Hepatocyte (in vitro differentiated cells): ENCODE measurements around the gene XYLT1. TPM values are rescaled to one million over a fixed set of nuclear protein-coding genes. Genes with fewer than 3 reads are reported as not detected.

Experiments
- DNase-seq: peaks from one replicate; pipeline ENCODE4 v3.0.0-alpha.2; 2016; ENCODE audit warnings: low spot score
- H2AFZ ChIP-seq: fragments of 200-600 bp; sonication (generic); 2 replicates; pipeline ENCODE4 v1.6.0; 2016; ENCODE audit warnings: antibody characterized with exemption, mild to moderate bottlenecking
- H3K27ac ChIP-seq: fragments of 200-600 bp; sonication (generic); 2 replicates; pipeline ENCODE4 v1.5.1; 2016; ENCODE audit warnings: mild to moderate bottlenecking
- H3K27me3 ChIP-seq: fragments of 200-600 bp; sonication (generic); 2 replicates; pipeline ENCODE4 v1.6.1; 2016
- H3K36me3 ChIP-seq: fragments of 200-600 bp; sonication (generic); replicated peaks from 2 replicates; pipeline ENCODE4 v1.5.1; 2016; ENCODE audit warnings: low read depth; ENCODE audit not compliant: insufficient read depth
- H3K4me1 ChIP-seq: fragments of 200-600 bp; sonication (generic); 2 replicates; pipeline ENCODE4 v1.5.1; 2016; ENCODE audit warnings: mild to moderate bottlenecking, moderate library complexity; ENCODE audit not compliant: insufficient read depth
- H3K4me2 ChIP-seq: fragments of 200-600 bp; sonication (generic); 2 replicates; pipeline ENCODE4 v1.6.0; 2016
- H3K4me3 ChIP-seq: fragments of 200-600 bp; sonication (generic); 2 replicates; pipeline ENCODE4 v1.5.1; 2016; ENCODE audit warnings: mild to moderate bottlenecking
- H3K79me2 ChIP-seq: fragments of 200-600 bp; sonication (generic); 2 replicates; pipeline ENCODE4 v1.6.0; 2017; ENCODE audit warnings: mild to moderate bottlenecking
- H3K9me2 ChIP-seq: fragments of 200-600 bp; sonication (generic); replicated peaks from 2 replicates; pipeline ENCODE4 v1.6.0; 2017; ENCODE audit warnings: mild to moderate bottlenecking; ENCODE audit not compliant: insufficient read depth
- H3K9me3 ChIP-seq: fragments of 200-600 bp; sonication (generic); 2 replicates; pipeline ENCODE4 v1.5.1; 2016; ENCODE audit warnings: low read depth, mild to moderate bottlenecking
- H4K20me1 ChIP-seq: fragments of 200-600 bp; sonication (generic); 2 replicates; pipeline ENCODE4 v1.6.0; 2016; ENCODE audit warnings: mild to moderate bottlenecking; ENCODE audit not compliant: insufficient read depth, poor library complexity, severe bottlenecking
- CTCF ChIP-seq: fragments of 200-600 bp; sonication (generic); IDR thresholded peaks from 2 replicates; pipeline ENCODE4 v1.5.1; 2016; ENCODE audit warnings: antibody characterized with exemption, mild to moderate bottlenecking; ENCODE audit not compliant: poor library complexity
- EZH2 ChIP-seq: fragments of 200-600 bp; sonication (generic); IDR thresholded peaks from 2 replicates; pipeline ENCODE4 v1.6.1; 2016; ENCODE audit warnings: antibody characterized with exemption, mild to moderate bottlenecking, borderline replicate concordance
- EZH2phosphoT487 ChIP-seq: fragments of 200-600 bp; sonication (generic); IDR thresholded peaks from one replicate; pipeline ENCODE4 v1.6.1; 2018; ENCODE audit warnings: antibody characterized with exemption, mild to moderate bottlenecking, low read depth, moderate library complexity; ENCODE audit not compliant: unreplicated experiment, severe bottlenecking
- WGBS: methylation state at CpG from one replicate; pipeline ENCODE4 v1.1.6; 2016; ENCODE audit warnings: low lambda C conversion rate; ENCODE audit errors: missing lambda C conversion rate; 5-methylcytosine and 5-hydroxymethylcytosine counted together
- polyA plus RNA-seq: library from polyadenylated mRNA; unstranded; fragments of >200 nt; fragmentation: Nextera tagmentation; extraction: Ambion mirVana; gene quantifications from 2 replicates; pipeline ENCODE4 v1.2.1, GENCODE V29; 2016
- total RNA-seq: library from RNA; depleted of rRNA; stranded (reverse); fragments of >200 nt; gene quantifications from 2 replicates; pipeline ENCODE4 v1.2.3, GENCODE V29; 2014

Gene XYLT1
- total and polyA plus RNA-seq, 2 experiments from 2014 or later: 6.9 to 13.7 TPM

GRCh38 chr16:17224879-17225281 lies 245.9 kb downstream of the XYLT1 start:
- no peaks in the 10 kb centered on the region for H3K9me2 ChIP-seq
- no peaks in the 10 kb centered on the region for H4K20me1 ChIP-seq
- H3K79me2 ChIP-seq: peaks cover 5% of the 10 kb centered on the region
- 57% methylated on average over 4 of the region's 4 CpGs for WGBS
- H3K4me3 ChIP-seq: no peak overlapping the region
- TF ChIP-seq CTCF (no peak), EZH2 (no peak), EZH2phosphoT487 (no peak)
- H3K4me2 ChIP-seq: no peak overlapping the region
- H2AFZ ChIP-seq: no peak overlapping the region
- no peaks in the 10 kb centered on the region for H3K9me3 ChIP-seq
- peak overlapping the region; percentile 48 for H3K27ac ChIP-seq
- DNase-seq: peak; percentile 14
- H3K36me3 ChIP-seq: no peaks in the 10 kb centered on the region
- peaks cover 3% of the 10 kb centered on the region for H3K4me1 ChIP-seq
- H3K27me3 ChIP-seq: no peaks in the 10 kb centered on the region

- H3K9me3 ChIP-seq: no peaks in the 10 kb centered on the region
- no peak overlapping the region for H2AFZ ChIP-seq
- no peak overlapping the region for H3K4me2 ChIP-seq
- H3K27me3 ChIP-seq: no peaks in the 10 kb centered on the region
- H3K27ac ChIP-seq: peak overlapping the region; percentile 48
- 66% methylated on average over 5 of the region's 5 CpGs for WGBS
- H3K79me2 ChIP-seq: peaks cover 5% of the 10 kb centered on the region
- H3K9me2 ChIP-seq: no peaks in the 10 kb centered on the region
- no peak overlapping the region for H3K4me3 ChIP-seq
- DNase-seq: no peak
- no peaks in the 10 kb centered on the region for H3K36me3 ChIP-seq
- no peaks in the 10 kb centered on the region for H4K20me1 ChIP-seq
- H3K4me1 ChIP-seq: peaks cover 3% of the 10 kb centered on the region
- TF ChIP-seq EZH2phosphoT487 (no peak), EZH2 (no peak), CTCF (no peak)
Measured at GRCh38 chr16:17224350-17224749, 246.4 kb downstream of the XYLT1 start.

GRCh38 chr16:17223576-17223975 lies 247.2 kb downstream of the XYLT1 start:
- DNase-seq: no peak
- no peak overlapping the region for H3K4me3 ChIP-seq
- no peak overlapping the region for H3K27ac ChIP-seq
- no peaks in the 10 kb centered on the region for H3K36me3 ChIP-seq
- peaks cover 3% of the 10 kb centered on the region for H3K4me1 ChIP-seq
- no peaks in the 10 kb centered on the region for H4K20me1 ChIP-seq
- no peaks in the 10 kb centered on the region for H3K9me2 ChIP-seq
- H3K27me3 ChIP-seq: no peaks in the 10 kb centered on the region
- H2AFZ ChIP-seq: no peak overlapping the region
- TF ChIP-seq CTCF (no peak), EZH2 (no peak), EZH2phosphoT487 (no peak)
- no peaks in the 10 kb centered on the region for H3K9me3 ChIP-seq
- H3K79me2 ChIP-seq: peaks cover 5% of the 10 kb centered on the region
- H3K4me2 ChIP-seq: no peak overlapping the region
- WGBS: 85% methylated on average over 3 of the region's 3 CpGs
